ENCODE results near the gene SRSF5.

- TF ChIP-seq, protein P1, sequence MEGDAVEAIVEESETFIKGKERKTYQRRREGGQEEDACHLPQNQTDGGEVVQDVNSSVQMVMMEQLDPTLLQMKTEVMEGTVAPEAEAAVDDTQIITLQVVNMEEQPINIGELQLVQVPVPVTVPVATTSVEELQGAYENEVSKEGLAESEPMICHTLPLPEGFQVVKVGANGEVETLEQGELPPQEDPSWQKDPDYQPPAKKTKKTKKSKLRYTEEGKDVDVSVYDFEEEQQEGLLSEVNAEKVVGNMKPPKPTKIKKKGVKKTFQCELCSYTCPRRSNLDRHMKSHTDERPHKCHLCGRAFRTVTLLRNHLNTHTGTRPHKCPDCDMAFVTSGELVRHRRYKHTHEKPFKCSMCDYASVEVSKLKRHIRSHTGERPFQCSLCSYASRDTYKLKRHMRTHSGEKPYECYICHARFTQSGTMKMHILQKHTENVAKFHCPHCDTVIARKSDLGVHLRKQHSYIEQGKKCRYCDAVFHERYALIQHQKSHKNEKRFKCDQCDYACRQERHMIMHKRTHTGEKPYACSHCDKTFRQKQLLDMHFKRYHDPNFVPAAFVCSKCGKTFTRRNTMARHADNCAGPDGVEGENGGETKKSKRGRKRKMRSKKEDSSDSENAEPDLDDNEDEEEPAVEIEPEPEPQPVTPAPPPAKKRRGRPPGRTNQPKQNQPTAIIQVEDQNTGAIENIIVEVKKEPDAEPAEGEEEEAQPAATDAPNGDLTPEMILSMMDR (IDR thresholded peaks at IDR 0.05), result no peak
- TF ChIP-seq ELF4 (CRISPR knock-in tag; IDR thresholded peaks at IDR 0.05; ENCODE audit: low read depth) (no peak), SMAD3 (CRISPR knock-in tag; IDR thresholded peaks at IDR 0.05; ENCODE audit: borderline replicate concordance) (no peak), ETV6 (CRISPR knock-in tag; IDR thresholded peaks at IDR 0.05) (no peak), ZSCAN18 (CRISPR knock-in tag; IDR thresholded peaks at IDR 0.05) (no peak)
- TF ChIP-seq, protein P2, sequence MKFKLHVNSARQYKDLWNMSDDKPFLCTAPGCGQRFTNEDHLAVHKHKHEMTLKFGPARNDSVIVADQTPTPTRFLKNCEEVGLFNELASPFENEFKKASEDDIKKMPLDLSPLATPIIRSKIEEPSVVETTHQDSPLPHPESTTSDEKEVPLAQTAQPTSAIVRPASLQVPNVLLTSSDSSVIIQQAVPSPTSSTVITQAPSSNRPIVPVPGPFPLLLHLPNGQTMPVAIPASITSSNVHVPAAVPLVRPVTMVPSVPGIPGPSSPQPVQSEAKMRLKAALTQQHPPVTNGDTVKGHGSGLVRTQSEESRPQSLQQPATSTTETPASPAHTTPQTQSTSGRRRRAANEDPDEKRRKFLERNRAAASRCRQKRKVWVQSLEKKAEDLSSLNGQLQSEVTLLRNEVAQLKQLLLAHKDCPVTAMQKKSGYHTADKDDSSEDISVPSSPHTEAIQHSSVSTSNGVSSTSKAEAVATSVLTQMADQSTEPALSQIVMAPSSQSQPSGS (CRISPR knock-in tag; IDR thresholded peaks at IDR 0.05; ENCODE audit: borderline replicate concordance, low read depth), result no peak
Observed at GRCh38 chr14:69797573-69798338, 30.8 kb downstream of the SRSF5 start.
